DMS 273 treated with DMSO at 0.1 percent for 48 hours (cell line): Measurements from ENCODE around the gene REC8.
A peak's percentile ranks its signal among the peaks of the same experiment; 100 is the strongest.

ENCODE experiments used
- DNase-seq: peaks from one replicate; lab custom pipeline; 2025; lab: John Stamatoyannopoulos, UW

REC8 gene

DNA sequence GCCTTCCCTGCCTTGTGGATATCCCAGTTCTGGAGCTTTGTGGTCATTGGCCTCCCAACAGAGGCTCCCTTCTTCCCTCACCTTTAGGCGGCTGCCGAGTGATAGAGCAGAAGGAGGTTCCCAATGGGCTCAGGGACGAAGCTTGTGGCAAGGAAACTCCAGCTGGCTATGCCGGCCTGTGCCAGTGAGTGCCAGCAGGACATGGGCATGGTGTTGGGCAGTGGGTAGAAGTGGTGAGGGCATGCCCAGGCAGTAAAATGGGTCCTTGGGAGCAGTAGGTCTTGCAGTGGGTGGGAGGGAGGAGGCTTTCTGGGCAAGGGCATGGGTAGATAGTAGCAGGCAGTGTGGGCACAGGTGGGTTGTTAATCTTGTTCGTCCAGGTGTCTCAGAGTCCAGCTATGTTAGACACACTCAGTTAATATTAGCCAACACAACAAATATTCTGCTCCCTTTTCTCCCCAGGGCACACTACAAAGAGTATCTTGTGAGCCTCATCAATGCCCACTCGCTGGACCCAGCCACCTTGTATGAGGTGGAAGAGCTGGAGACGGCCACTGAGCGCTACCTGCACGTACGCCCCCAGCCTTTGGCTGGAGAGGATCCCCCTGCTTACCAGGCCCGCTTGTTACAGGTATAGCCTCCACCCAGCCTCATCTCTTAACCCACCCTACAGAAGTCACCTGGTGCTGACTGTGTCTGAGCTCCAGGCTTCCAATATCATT, 11.9 kb upstream of the REC8 start:
- DNase-seq: no peak

DNA sequence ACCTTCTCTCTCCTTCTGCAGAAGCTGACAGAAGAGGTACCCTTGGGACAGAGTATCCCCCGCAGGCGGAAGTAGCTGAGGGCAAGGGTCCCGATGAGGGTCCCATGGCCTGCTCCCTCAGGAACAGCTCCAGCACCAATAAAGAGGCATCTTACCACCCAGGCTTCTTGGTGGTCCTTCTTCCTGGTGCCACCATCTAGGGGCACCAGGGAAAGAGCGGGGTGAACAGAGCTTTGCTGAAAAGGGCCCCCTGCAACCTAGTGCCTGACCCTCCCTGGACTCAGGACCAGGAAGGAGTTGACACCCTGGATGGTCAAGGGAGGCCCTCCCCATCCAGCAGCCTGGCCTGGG, 11.4 kb upstream of the REC8 start:
- DNase-seq: no peak

GRCh38 chr14:24160850-24161804, 10.8 kb upstream of the REC8 start, which contains the start of gene IRF9:
Gene IRF9 (plus strand): TSS chr14:24161265. CDS start chr14:24162145, 880 bp downstream.
- peak; percentile 92 for DNase-seq

DNA sequence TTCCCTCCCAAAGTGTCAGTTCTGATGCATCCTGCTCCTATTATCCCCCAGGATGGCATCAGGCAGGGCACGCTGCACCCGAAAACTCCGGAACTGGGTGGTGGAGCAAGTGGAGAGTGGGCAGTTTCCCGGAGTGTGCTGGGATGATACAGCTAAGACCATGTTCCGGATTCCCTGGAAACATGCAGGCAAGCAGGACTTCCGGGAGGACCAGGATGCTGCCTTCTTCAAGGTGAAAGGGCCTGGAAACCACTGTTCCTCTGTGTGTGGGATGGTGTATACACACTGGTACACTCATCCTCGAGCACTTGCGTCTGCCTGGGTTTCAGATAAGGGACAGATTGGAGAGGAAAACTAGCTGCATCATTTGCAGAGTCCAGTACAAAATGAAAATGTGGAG, 9.8 kb upstream of the REC8 start:
- DNase-seq: no peak

GRCh38 chr14:24164518-24164991, 7.3 kb upstream of the REC8 start:
- no peak for DNase-seq

DNA sequence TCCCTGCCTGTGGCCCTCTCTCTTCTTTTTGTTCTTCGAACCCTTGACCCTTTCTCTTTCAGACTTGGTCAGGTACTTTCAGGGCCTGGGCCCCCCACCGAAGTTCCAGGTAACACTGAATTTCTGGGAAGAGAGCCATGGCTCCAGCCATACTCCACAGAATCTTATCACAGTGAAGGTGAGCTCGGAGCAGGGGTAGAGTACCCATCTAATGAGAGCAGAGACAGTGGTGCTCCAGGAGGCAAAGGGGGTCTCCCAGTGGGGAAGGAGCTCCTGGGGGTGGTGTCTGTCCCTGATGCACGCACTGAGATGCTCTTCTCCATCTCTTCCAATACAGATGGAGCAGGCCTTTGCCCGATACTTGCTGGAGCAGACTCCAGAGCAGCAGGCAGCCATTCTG, 6.1 kb upstream of the REC8 start:
- no peak for DNase-seq

GRCh38 chr14:24167469-24168114, 4.3 kb upstream of the REC8 start:
- DNase-seq: no peak

- peak; percentile 33 for DNase-seq
These were observed 481 bp downstream of the REC8 start for GRCh38 chr14:24172261-24172860.

GRCh38 chr14:24172871-24173281, 996 bp downstream of the REC8 start:
- no peak for DNase-seq

DNA sequence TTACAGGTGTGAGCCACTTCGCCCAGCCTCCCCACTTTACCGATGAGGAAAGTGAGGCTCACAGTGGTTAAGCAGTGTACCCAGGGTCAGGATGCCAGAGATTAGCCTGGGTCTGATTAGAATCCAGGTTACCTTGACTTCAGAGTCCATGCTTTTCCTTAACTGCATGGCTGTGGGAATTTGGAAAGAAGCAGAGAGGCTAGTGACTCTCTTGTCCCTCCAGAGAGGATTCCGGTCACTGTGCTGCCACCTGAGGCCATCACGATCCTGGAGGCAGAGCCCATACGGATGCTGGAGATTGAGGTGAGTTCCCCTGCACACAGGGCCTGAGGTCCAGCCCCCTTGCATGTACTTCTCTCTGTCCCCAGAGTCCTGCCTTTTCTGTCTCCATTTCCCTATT, 4.7 kb downstream of the REC8 start:
- DNase-seq: no peak

- DNase-seq: no peak
These were observed 5.4 kb downstream of the REC8 start for GRCh38 chr14:24177041-24177825.

GRCh38 chr14:24177891-24178290, 6.0 kb downstream of the REC8 start:
- DNase-seq: no peak

- no peak for DNase-seq
These were observed 6.7 kb downstream of the REC8 start for GRCh38 chr14:24178399-24179178.

DNA sequence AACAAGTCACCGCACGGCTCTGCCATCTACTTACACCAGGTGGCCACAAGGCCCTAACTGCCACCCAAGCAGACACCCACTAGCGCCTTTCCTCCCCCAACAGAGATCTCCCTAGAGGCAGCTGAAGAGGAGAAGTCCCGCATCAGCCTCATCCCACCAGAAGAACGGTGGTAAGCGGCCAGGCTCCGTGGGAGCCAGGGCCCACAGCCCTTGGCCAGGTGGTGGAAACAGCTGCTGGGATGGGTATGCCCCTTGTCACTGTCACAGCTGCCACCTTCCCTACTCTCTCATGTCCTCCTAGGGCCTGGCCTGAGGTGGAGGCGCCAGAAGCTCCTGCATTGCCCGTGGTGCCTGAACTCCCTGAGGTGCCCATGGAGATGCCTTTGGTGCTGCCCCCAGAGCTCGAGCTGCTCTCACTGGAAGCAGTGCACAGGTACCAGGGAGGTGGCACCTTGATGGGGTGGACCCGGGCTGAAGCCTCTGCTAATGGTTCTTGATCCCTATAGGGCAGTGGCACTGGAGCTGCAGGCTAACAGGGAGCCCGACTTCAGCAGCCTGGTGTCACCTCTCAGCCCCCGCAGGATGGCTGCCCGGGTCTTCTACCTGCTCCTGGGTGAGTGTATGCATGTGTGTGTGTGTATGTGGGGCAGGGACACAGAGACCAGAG, 7.5 kb downstream of the REC8 start:
- DNase-seq: no peak

- DNase-seq: no peak
These were observed 8.3 kb downstream of the REC8 start for GRCh38 chr14:24179961-24180796.

- DNase-seq: no peak
These were observed 9.6 kb downstream of the REC8 start for GRCh38 chr14:24181371-24182077.

GRCh38 chr14:24182110-24182882, 10.4 kb downstream of the REC8 start:
- no peak for DNase-seq
